Choroid plexus epithelial cell (primary cell): Measurements from ENCODE around the gene ZDHHC13.
"Not testable (repeated sequence)": the region's sequence is repeated elsewhere in the genome, so short reads cannot be mapped to it uniquely, and the experiment has no call there.

Experiments
- DNase-seq: peaks from one replicate; pipeline ENCODE4 v3.0.0-alpha.2; 2010; ENCODE audit warnings: low read depth
- H3K4me3 ChIP-seq: 2 replicates; pipeline ENCODE4 v1.5.1; 2011; ENCODE audit warnings: low read depth, mild to moderate bottlenecking, control low read depth, low read length, moderate library complexity
- CTCF ChIP-seq: conservative IDR thresholded peaks from 2 replicates; pipeline ENCODE4 v1.5.1; 2011; ENCODE audit warnings: low read depth, mild to moderate bottlenecking, control low read depth, inconsistent platforms, low read length, moderate library complexity

ZDHHC13 gene

GRCh38 chr11:19110295-19110694 is 6.7 kb upstream of the ZDHHC13 start:
- no peak for TF ChIP-seq CTCF
- DNase-seq, result no peak
- no peak overlapping the region for H3K4me3 ChIP-seq

GRCh38 chr11:19111809-19112208 is 5.2 kb upstream of the ZDHHC13 start:
- DNase-seq, result no peak
- TF ChIP-seq CTCF, result no peak
- no peak overlapping the region for H3K4me3 ChIP-seq

GRCh38 chr11:19116276-19116970 is 545 bp upstream of the ZDHHC13 start:
- DNase-seq, result no peak
- TF ChIP-seq CTCF, result no peak
- peak overlapping the region; percentile 90 for H3K4me3 ChIP-seq

GRCh38 chr11:19117760-19118097 is 761 bp downstream of the ZDHHC13 start:
- H3K4me3 ChIP-seq, result peak overlapping the region; percentile 90
- DNase-seq, result no peak
- TF ChIP-seq CTCF, result no peak

GRCh38 chr11:19121646-19122045 is 4.7 kb downstream of the ZDHHC13 start:
- DNase-seq, result no peak
- no peak overlapping the region for H3K4me3 ChIP-seq
- no peak for TF ChIP-seq CTCF

- H3K4me3 ChIP-seq, result no peak overlapping the region
- TF ChIP-seq CTCF, result no peak
- no peak for DNase-seq
Observed at GRCh38 chr11:19122960-19123615, 6.1 kb downstream of the ZDHHC13 start.

- not testable (repeated sequence) for H3K4me3 ChIP-seq, DNase-seq
Observed at GRCh38 chr11:19126562-19127325, 9.8 kb downstream of the ZDHHC13 start.
